GM12801 (cell line): ENCODE results near the gene STX18.

ENCODE experiments used
- CTCF ChIP-seq: IDR thresholded peaks from one replicate; pipeline ENCODE4 v1.5.1; 2011; ENCODE audit warnings: control low read depth; ENCODE audit not compliant: insufficient read length; ENCODE audit errors: extremely low read depth

STX18 gene

GRCh38 chr4:4456351-4456750 is 85.5 kb downstream of the STX18 start:
- no peak for TF ChIP-seq CTCF

- no peak for TF ChIP-seq CTCF
Observed at GRCh38 chr4:4455210-4455865, 86.5 kb downstream of the STX18 start.

GRCh38 chr4:4446434-4446833 is 95.4 kb downstream of the STX18 start:
- no peak for TF ChIP-seq CTCF

- no peak for TF ChIP-seq CTCF
Observed at GRCh38 chr4:4443821-4444220, 98.0 kb downstream of the STX18 start.

- TF ChIP-seq CTCF: no peak
Observed at GRCh38 chr4:4440333-4441061, 101.4 kb downstream of the STX18 start.

GRCh38 chr4:4439782-4440181 is 102.1 kb downstream of the STX18 start:
- TF ChIP-seq CTCF: no peak

GRCh38 chr4:4438891-4439290 is 103.0 kb downstream of the STX18 start:
- TF ChIP-seq CTCF: no peak
